ENCODE data around the gene KLHL40.

DNA sequence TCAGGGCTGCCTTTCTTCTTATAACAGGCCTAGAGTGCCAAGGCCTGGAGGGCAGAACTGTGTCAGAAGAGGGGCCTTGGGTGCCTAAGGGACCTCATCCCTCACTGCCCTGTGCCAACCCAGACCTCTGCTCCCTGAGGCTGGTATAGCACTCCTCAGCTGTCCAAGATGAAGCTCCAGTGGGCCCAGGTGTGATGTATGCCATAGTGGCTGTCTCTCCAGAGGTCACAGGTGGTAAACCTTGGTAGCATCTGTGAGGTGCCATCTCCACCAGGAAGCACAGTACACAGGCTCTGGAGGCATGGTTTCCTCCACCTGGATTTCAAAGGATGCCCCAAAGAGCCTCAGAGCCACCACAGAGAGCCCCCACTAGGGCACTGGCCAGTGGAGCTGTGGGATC, 12.3 kb upstream of the KLHL40 start:
- TF ChIP-seq, protein P1, sequence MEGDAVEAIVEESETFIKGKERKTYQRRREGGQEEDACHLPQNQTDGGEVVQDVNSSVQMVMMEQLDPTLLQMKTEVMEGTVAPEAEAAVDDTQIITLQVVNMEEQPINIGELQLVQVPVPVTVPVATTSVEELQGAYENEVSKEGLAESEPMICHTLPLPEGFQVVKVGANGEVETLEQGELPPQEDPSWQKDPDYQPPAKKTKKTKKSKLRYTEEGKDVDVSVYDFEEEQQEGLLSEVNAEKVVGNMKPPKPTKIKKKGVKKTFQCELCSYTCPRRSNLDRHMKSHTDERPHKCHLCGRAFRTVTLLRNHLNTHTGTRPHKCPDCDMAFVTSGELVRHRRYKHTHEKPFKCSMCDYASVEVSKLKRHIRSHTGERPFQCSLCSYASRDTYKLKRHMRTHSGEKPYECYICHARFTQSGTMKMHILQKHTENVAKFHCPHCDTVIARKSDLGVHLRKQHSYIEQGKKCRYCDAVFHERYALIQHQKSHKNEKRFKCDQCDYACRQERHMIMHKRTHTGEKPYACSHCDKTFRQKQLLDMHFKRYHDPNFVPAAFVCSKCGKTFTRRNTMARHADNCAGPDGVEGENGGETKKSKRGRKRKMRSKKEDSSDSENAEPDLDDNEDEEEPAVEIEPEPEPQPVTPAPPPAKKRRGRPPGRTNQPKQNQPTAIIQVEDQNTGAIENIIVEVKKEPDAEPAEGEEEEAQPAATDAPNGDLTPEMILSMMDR (IDR thresholded peaks at IDR 0.05) = no peak
- TF ChIP-seq, protein P2, sequence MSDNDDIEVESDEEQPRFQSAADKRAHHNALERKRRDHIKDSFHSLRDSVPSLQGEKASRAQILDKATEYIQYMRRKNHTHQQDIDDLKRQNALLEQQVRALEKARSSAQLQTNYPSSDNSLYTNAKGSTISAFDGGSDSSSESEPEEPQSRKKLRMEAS (IDR thresholded peaks at IDR 0.05) = no peak
- TF ChIP-seq, protein P3, sequence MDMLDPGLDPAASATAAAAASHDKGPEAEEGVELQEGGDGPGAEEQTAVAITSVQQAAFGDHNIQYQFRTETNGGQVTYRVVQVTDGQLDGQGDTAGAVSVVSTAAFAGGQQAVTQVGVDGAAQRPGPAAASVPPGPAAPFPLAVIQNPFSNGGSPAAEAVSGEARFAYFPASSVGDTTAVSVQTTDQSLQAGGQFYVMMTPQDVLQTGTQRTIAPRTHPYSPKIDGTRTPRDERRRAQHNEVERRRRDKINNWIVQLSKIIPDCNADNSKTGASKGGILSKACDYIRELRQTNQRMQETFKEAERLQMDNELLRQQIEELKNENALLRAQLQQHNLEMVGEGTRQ (IDR thresholded peaks at IDR 0.05) = no peak
- TF ChIP-seq BHLHE40 (IDR thresholded peaks at IDR 0.05; ENCODE audit: low read depth, low read length) (no peak), RFX5 (IDR thresholded peaks at IDR 0.05) (no peak), POLR2A (IDR thresholded peaks at IDR 0.05; ENCODE audit: low read length) (no peak), HDAC2 (IDR thresholded peaks at IDR 0.05) (no peak), EP300 (IDR thresholded peaks at IDR 0.05) (no peak), MAZ (IDR thresholded peaks at IDR 0.05; ENCODE audit: borderline replicate concordance, low read depth, low read length) (no peak), NPAS2 (CRISPR knock-in tag; IDR thresholded peaks at IDR 0.05; ENCODE audit: borderline replicate concordance) (no peak), CEBPB (IDR thresholded peaks at IDR 0.05) (no peak)
- TF ChIP-seq, protein P4, sequence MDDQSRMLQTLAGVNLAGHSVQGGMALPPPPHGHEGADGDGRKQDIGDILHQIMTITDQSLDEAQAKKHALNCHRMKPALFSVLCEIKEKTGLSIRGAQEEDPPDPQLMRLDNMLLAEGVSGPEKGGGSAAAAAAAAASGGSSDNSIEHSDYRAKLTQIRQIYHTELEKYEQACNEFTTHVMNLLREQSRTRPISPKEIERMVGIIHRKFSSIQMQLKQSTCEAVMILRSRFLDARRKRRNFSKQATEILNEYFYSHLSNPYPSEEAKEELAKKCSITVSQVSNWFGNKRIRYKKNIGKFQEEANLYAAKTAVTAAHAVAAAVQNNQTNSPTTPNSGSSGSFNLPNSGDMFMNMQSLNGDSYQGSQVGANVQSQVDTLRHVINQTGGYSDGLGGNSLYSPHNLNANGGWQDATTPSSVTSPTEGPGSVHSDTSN (IDR thresholded peaks at IDR 0.05) = no peak
- TF ChIP-seq, protein P5, sequence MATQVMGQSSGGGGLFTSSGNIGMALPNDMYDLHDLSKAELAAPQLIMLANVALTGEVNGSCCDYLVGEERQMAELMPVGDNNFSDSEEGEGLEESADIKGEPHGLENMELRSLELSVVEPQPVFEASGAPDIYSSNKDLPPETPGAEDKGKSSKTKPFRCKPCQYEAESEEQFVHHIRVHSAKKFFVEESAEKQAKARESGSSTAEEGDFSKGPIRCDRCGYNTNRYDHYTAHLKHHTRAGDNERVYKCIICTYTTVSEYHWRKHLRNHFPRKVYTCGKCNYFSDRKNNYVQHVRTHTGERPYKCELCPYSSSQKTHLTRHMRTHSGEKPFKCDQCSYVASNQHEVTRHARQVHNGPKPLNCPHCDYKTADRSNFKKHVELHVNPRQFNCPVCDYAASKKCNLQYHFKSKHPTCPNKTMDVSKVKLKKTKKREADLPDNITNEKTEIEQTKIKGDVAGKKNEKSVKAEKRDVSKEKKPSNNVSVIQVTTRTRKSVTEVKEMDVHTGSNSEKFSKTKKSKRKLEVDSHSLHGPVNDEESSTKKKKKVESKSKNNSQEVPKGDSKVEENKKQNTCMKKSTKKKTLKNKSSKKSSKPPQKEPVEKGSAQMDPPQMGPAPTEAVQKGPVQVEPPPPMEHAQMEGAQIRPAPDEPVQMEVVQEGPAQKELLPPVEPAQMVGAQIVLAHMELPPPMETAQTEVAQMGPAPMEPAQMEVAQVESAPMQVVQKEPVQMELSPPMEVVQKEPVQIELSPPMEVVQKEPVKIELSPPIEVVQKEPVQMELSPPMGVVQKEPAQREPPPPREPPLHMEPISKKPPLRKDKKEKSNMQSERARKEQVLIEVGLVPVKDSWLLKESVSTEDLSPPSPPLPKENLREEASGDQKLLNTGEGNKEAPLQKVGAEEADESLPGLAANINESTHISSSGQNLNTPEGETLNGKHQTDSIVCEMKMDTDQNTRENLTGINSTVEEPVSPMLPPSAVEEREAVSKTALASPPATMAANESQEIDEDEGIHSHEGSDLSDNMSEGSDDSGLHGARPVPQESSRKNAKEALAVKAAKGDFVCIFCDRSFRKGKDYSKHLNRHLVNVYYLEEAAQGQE (IDR thresholded peaks at IDR 0.05) = no peak

All from A549 (cell line).